Prostate gland (tissue), 2 donors: ENCODE data around the gene TSGA10. TPM values are rescaled to one million over a fixed set of nuclear protein-coding genes. Genes with fewer than 3 reads are reported as not detected.
"Not testable (repeated sequence)": the region's sequence is repeated elsewhere in the genome, so short reads cannot be mapped to it uniquely, and the experiment has no call there.

Experiments used
- DNase-seq: peaks from one replicate; pipeline ENCODE4 v3.0.0-alpha.2; 2019; ENCODE audit warnings: low spot score
- H3K27ac ChIP-seq, 2 donors: fragments of 200-600 bp; sonication (generic); 2 replicates each; pipeline ENCODE4 v1.5.1; 2017 to 2019
- H3K27me3 ChIP-seq: fragments of 200-600 bp; sonication (generic); replicated peaks from 2 replicates; pipeline ENCODE4 v1.5.1; 2019; ENCODE audit not compliant: insufficient read depth
- H3K36me3 ChIP-seq, 2 donors: fragments of 200-600 bp; sonication (generic); 1 replicate in 1 of 2; 2 replicates in 1 of 2; pipeline versions ENCODE4 v1.5.1 to v1.8.1; 2017 to 2019
- H3K4me1 ChIP-seq: fragments of 200-600 bp; sonication (generic); replicated peaks from 2 replicates; pipeline ENCODE4 v1.5.1; 2019
- H3K4me3 ChIP-seq, 2 donors: fragments of 200-600 bp; sonication (generic); 2 replicates each; pipeline ENCODE4 v1.5.1; 2017 to 2019
- H3K9me3 ChIP-seq: fragments of 200-600 bp; sonication (generic); 2 replicates; pipeline ENCODE4 v1.5.1; 2017
- CTCF ChIP-seq, 4 experiments: fragments of 200-600 bp in 2 of 4; fragments of 450-650 bp in 2 of 4; sonication (generic) in 2 of 4; IDR thresholded peaks; 1 replicate in 3 of 4; 2 replicates in 1 of 4; pipeline ENCODE4 v1.5.1; 2016 to 2019; ENCODE audit warnings: antibody characterized with exemption in 4 of 4, mild to moderate bottlenecking in 2 of 4, moderate library complexity in 2 of 4
- POLR2A ChIP-seq: fragments of 450-650 bp; IDR thresholded peaks from one replicate; pipeline ENCODE4 v1.6.1; 2016; ENCODE audit warnings: antibody characterized with exemption, mild to moderate bottlenecking
- POLR2AphosphoS5 ChIP-seq: sonication (generic); formaldehyde crosslinking; IDR thresholded peaks from one replicate; pipeline ENCODE4 v1.6.1; 2017; ENCODE audit warnings: antibody characterized with exemption
- whole genome bisulfite sequencing: methylation state at CpG from one replicate; pipeline ENCODE4 v1.1.5; 2018; 5-methylcytosine and 5-hydroxymethylcytosine counted together
- intact Hi-C: fragments of 100-400 bp; cut with DNase I; formaldehyde crosslinking; loops from one replicate; pipeline ENCODE4 v1.14.2; 2022
- total RNA-seq, 2 donors: library from RNA; depleted of rRNA; stranded (reverse); fragments of >200 nt; gene quantifications; one replicate each; pipeline ENCODE4 v1.1.0, GENCODE V29; 2016

TSGA10 gene
- total RNA-seq, 2 donors from 2014 or later, result 19.0 to 26.5 TPM

DNA sequence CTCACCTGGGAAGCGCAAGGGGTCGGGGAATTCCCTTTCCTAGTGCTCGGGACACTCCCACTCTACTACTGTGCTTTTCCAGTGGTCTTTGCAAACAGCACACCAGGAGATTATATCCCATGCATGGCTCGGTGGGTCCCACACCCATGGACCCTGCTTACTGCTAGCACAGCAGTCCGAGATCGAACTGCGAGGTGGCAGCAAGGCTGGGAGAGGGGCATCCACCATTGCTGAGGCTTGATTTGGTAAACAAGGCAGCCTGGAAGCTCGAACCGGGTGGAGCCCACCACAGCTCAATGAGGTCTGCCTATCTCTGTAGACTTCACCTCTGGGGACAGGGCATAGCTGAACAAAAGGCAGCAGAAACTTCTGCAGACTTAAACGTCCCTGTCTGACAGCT is 154.0 kb downstream of the TSGA10 start:
- 91% methylated on average over 10 of the region's 10 CpGs for WGBS
- no peaks in the 10 kb centered on the region for H3K4me1 ChIP-seq
- no peaks in the 10 kb centered on the region for H3K27me3 ChIP-seq
- no peaks in the 10 kb centered on the region for H3K36me3 ChIP-seq
- no peak for TF ChIP-seq POLR2AphosphoS5
- no peak for TF ChIP-seq POLR2A
- TF ChIP-seq CTCF (IDR thresholded peaks at IDR 0.05), result no peak
- H3K27ac ChIP-seq, result no peak overlapping the region
- no peak for DNase-seq
- H3K9me3 ChIP-seq, result no peaks in the 10 kb centered on the region
- intact Hi-C loops, result no loop called here
- no peak overlapping the region for H3K4me3 ChIP-seq

DNA sequence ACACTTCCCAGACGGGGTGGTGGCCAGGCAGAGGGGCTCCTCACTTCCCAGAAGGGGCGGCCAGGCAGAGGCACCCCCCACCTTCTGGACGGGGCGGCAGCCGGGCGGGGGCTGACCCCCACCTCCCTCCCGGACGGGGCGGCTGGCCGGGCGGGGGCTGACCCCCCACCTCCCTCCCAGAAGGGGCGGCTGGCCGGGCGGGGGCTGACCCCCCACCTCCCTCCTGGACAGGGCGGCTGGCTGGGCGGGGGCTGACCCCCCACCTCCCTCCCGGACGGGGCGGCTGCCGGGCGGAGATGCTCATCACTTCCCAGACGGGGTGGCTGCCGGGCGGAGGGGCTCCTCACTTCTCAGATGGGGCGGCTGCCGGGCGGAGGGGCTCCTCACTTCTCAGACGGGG is 166.0 kb downstream of the TSGA10 start:
- H3K27me3 ChIP-seq, H3K27ac ChIP-seq, H3K9me3 ChIP-seq, intact Hi-C loops, H3K36me3 ChIP-seq, DNase-seq, H3K4me3 ChIP-seq, H3K4me1 ChIP-seq: not testable (repeated sequence)
- WGBS, result 97% methylated on average over 18 of the region's 28 CpGs

DNA sequence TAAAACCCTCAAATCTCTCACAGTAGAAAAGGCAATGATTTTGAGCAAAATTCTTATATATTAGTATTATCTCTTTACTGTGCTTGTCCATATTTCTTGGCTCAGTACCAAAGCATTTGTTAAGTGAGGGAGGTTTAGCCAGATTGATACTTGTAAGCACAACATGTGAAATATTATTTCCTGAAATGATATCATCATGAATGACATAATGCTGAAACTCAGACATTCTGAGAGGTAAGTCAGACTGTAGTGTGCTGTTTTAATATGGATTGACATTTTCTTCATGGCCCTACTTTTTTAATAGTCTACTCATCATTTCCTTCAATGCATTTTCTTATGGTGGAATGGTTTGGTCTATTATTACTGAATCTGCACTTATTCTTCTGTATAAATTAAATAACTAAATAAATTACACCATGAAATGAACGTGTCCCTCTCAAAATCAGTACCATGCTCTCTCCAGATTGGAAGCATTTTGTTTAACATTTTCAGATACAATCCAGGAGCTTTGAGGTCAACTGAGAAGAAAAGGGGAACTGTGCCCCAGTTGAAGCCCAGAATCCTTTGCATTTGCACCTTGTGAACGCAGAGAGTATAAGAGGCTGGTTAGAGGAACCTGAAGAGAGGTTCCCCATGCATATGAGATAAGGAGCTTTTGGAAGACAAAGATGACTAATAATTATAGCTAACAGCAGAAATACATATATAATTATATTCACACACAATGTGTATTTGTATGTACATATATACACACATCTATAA is 168.7 kb downstream of the TSGA10 start:
- TF ChIP-seq POLR2AphosphoS5 (no peak), POLR2A (no peak), CTCF (IDR thresholded peaks at IDR 0.05) (no peak)
- Histone ChIP-seq H3K9me3 (no peaks in the 10 kb centered on the region), H3K4me3 (no peak overlapping the region), H3K36me3 (no peaks in the 10 kb centered on the region), H3K27me3 (no peaks in the 10 kb centered on the region), H3K27ac (no peak overlapping the region), H3K4me1 (no peaks in the 10 kb centered on the region)
- intact Hi-C loops, result no loop called here
- DNase-seq, result no peak
- 81% methylated on average over 2 of the region's 2 CpGs for WGBS

GRCh38 chr2:98975611-98976010 is 179.1 kb downstream of the TSGA10 start:
- 77% methylated on average over 2 of the region's 2 CpGs for WGBS
- intact Hi-C loops, result no loop called here
- H3K27ac ChIP-seq, result no peak overlapping the region
- TF ChIP-seq POLR2AphosphoS5 (no peak), POLR2A (no peak), CTCF (IDR thresholded peaks at IDR 0.05) (no peak)
- H3K4me3 ChIP-seq, result no peak overlapping the region
- H3K9me3 ChIP-seq, result no peaks in the 10 kb centered on the region
- H3K36me3 ChIP-seq, result no peaks in the 10 kb centered on the region
- DNase-seq, result no peak
- no peaks in the 10 kb centered on the region for H3K4me1 ChIP-seq
- H3K27me3 ChIP-seq, result no peaks in the 10 kb centered on the region

DNA sequence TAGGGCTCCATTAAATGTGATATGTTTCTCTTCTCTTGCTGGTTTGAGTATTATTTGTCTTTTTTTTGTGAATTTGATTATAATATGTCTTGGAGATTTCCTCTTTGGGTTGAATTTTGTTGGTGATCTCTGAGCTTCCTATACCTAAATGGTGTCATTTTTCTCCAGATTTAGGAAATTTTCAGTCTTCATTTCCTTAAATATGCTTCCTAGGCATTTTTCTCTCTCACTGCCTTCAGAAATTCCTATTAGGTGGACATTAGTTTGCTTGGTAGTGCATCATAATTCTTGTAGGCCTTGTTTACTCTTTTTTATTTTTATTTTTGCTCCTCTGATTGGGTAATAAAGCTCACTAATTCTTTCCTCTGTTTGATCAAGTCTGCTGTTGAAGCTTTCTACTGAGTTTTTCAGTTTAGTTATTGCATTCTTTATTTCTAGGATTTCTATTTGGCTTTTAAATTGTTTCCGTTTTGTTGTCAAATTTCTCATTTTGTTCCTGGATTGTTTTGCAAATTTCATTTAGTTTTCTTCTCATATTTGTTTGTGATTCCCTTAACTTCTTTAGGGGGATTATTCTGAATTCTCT is 182.1 kb downstream of the TSGA10 start:
- WGBS, result 89% methylated on average over 1 of the region's 1 CpG
- no peak overlapping the region for H3K27ac ChIP-seq
- H3K4me1 ChIP-seq, result no peaks in the 10 kb centered on the region
- no peak for TF ChIP-seq CTCF (IDR thresholded peaks at IDR 0.05)
- TF ChIP-seq POLR2AphosphoS5, result no peak
- TF ChIP-seq POLR2A, result no peak
- no peak overlapping the region for H3K4me3 ChIP-seq
- H3K36me3 ChIP-seq, result no peaks in the 10 kb centered on the region
- intact Hi-C loops, result no loop called here
- H3K27me3 ChIP-seq, result no peaks in the 10 kb centered on the region
- no peaks in the 10 kb centered on the region for H3K9me3 ChIP-seq
- no peak for DNase-seq
